H1 (cell line): ENCODE data around the gene SLC26A6. TPM values are rescaled to one million over a fixed set of nuclear protein-coding genes. Genes with fewer than 3 reads are reported as not detected.

ENCODE experiments used
- CBX8 ChIP-seq: fragments of 300-800, 300-1000 bp; sonication (generic); IDR thresholded peaks from 2 replicates; pipeline ENCODE4 v1.7.1; 2016; ENCODE audit warnings: low read depth, low read length, borderline replicate concordance
- FOSL1 ChIP-seq: IDR thresholded peaks from 2 replicates; pipeline ENCODE4 v1.6.1; 2011; ENCODE audit warnings: mild to moderate bottlenecking, low read depth, low read length, moderate library complexity; ENCODE audit not compliant: insufficient read depth
- KDM5A ChIP-seq: fragments of 200-600 bp; IDR thresholded peaks from 2 replicates; pipeline ENCODE4 v1.7.1; 2012; ENCODE audit warnings: mild to moderate bottlenecking, low read length, inconsistent platforms, mixed read lengths
- POLR2A ChIP-seq, 2 experiments: IDR thresholded peaks; 1 replicate in 1 of 2; 2 replicates in 1 of 2; pipeline ENCODE4 v1.6.1; 2011; ENCODE audit warnings: low read depth in 2 of 2, low read length in 2 of 2, mild to moderate bottlenecking in 2 of 2; ENCODE audit errors: control extremely low read depth in 1 of 2
- polyA plus RNA-seq, 7 experiments: library from polyadenylated mRNA; depleted of rRNA in 3 of 7; stranded (reverse) in 5 of 7; unstranded in 2 of 7; fragments of >200 nt in 5 of 7; fragments of 200-250 nt in 2 of 7; gene quantifications; 1 replicate in 5 of 7; 2 replicates in 1 of 7; 4 replicates in 1 of 7; pipeline versions ENCODE4 v1.2.1 to v1.2.3, GENCODE V29; 2011 to 2013; ENCODE audit warnings: missing spikeins in 2 of 7, mixed read lengths in 2 of 7
- total RNA-seq: library from RNA; stranded (reverse); fragmentation: NEBNext Ultra II Directional; extraction: Animal tissue kit (Norgen Biotek cat#: 25700); gene quantifications from 2 replicates; pipeline ENCODE4 v1.2.1, GENCODE V29; 2021

Gene SLC26A6
- total and polyA plus RNA-seq, 2 of the 8 experiments (the other 6 are each of a cell fraction or from before 2014, with no cell fraction given), result 50.4 to 58.0 TPM

DNA sequence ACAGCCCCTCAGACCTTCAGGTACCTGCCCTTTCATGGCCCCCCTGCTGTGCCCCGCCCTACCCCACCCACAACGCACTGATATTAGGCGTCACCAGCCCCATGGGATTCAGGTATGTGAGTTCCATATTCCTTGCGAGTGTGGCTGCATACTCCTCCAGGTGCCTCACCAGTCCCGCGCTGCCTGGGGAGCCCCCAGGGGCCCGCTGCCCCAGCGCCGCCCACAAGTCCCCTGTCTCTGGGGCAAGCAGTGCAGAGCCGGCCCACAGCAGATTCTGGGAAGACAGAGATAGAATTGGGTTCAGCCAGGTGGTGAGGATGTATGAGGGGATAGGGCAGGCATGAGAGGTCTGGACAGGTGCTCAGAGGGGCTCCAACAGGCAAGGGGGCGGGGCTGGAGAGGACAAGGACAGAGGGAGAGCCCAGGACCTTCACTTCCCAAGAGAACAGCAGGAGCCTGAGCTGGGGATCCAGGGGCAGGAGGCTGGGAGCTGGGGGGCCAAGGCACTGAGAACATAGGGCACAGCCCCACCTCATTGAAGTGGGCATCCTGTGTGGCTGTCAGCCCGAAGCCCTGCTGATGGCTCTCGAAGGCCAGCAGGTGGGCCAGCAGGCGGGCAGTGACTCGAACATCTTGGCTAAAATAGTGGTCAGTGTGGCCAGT, 13.1 kb upstream of the SLC26A6 start (continued):
- TF ChIP-seq FOSL1 (no peak), KDM5A (no peak), POLR2A (IDR thresholded peaks at IDR 0.05; ENCODE audit: control extremely low read depth in 1 of 2, low read depth in 2 of 2, low read length in 2 of 2) (no peak), CBX8 (no peak)
